PC-9 (cell line): ENCODE measurements around the gene OSBPL6. TPM values are rescaled to one million over a fixed set of nuclear protein-coding genes. Genes with fewer than 3 reads are reported as not detected.

Source experiments
- BruUV-seq: library from RNA; stranded (reverse); fragments of 400-500 nt; replicated peaks from 2 replicates; lab custom pipeline; 2021; lab: Mats Ljungman, UMichigan
- CTCF ChIA-PET: fragments of 300-600 bp; sonication (Branson Sonifier 250); formaldehyde crosslinking; loops from one replicate; lab custom pipeline; 2022; ENCODE audit warnings: antibody characterized with exemption; lab: Charles Lee
- POLR2A ChIA-PET: fragments of 300-600 bp; sonication (Branson Sonifier 250); formaldehyde crosslinking; loops from one replicate; lab custom pipeline; 2022; ENCODE audit warnings: antibody characterized with exemption; ENCODE audit not compliant: unreplicated experiment; lab: Charles Lee
- DNase-seq, 2 experiments: peaks; one replicate each; pipeline versions ENCODE4 v3.0.0 to v3.0.0-alpha.2; 2015 to 2022; ENCODE audit warnings: mixed read lengths in 1 of 2
- H2AFZ ChIP-seq: fragments of 200-600 bp; sonication (generic); 2 replicates; pipeline ENCODE4 v1.8.1; 2017; ENCODE audit warnings: antibody characterized with exemption
- H3F3A ChIP-seq: fragments of 200-600 bp; sonication (generic); 2 replicates; pipeline ENCODE4 v1.8.1; 2017; ENCODE audit warnings: antibody characterized with exemption, mild to moderate bottlenecking, low read depth; ENCODE audit not compliant: insufficient read depth
- H3K27ac ChIP-seq: fragments of 200-600 bp; sonication (generic); 2 replicates; pipeline ENCODE4 v1.6.1; 2016; ENCODE audit warnings: mixed run types
- H3K27me3 ChIP-seq: fragments of 200-600 bp; sonication (generic); 2 replicates; pipeline ENCODE4 v1.6.1; 2016; ENCODE audit warnings: low read depth, mixed run types; ENCODE audit not compliant: insufficient read depth
- H3K36me3 ChIP-seq: fragments of 200-600 bp; sonication (generic); 2 replicates; pipeline ENCODE4 v1.6.1; 2016; ENCODE audit warnings: low read depth, mixed run types
- H3K4me1 ChIP-seq: fragments of 200-600 bp; sonication (generic); replicated peaks from 2 replicates; pipeline ENCODE4 v1.6.1; 2016; ENCODE audit warnings: mixed run types; ENCODE audit not compliant: insufficient read depth
- H3K4me2 ChIP-seq: fragments of 200-600 bp; sonication (generic); 2 replicates; pipeline ENCODE4 v1.6.1; 2017; ENCODE audit warnings: mixed run types
- H3K4me3 ChIP-seq: fragments of 200-600 bp; sonication (generic); 2 replicates; pipeline ENCODE4 v1.6.1; 2016; ENCODE audit warnings: mixed run types
- H3K79me2 ChIP-seq: fragments of 200-600 bp; sonication (generic); 2 replicates; pipeline ENCODE4 v1.6.1; 2017; ENCODE audit warnings: low read depth, mixed run types
- H3K9me2 ChIP-seq: fragments of 200-600 bp; sonication (generic); 2 replicates; pipeline ENCODE4 v1.8.1; 2017; ENCODE audit warnings: mild to moderate bottlenecking; ENCODE audit not compliant: insufficient read depth
- H3K9me3 ChIP-seq: fragments of 200-600 bp; sonication (generic); 2 replicates; pipeline ENCODE4 v1.8.1; 2016; ENCODE audit warnings: low read depth; ENCODE audit not compliant: insufficient read depth
- H4K20me1 ChIP-seq: fragments of 200-600 bp; sonication (generic); 2 replicates; pipeline ENCODE4 v1.8.1; 2017; ENCODE audit not compliant: insufficient read depth
- CTCF ChIP-seq: fragments of 200-600 bp; sonication (generic); conservative IDR thresholded peaks from 2 replicates; pipeline ENCODE4 v1.6.1; 2017; ENCODE audit warnings: mixed run types, antibody characterized with exemption, mild to moderate bottlenecking, moderate library complexity
- EZH2 ChIP-seq: fragments of 200-600 bp; sonication (generic); IDR thresholded peaks from 2 replicates; pipeline ENCODE4 v1.8.0; 2017; ENCODE audit warnings: antibody characterized with exemption, low read depth
- intact Hi-C: fragments of 100-400 bp; cut with micrococcal nuclease; formaldehyde crosslinking; loops from one replicate; pipeline ENCODE4 v1.10.0; 2022; ENCODE audit not compliant: unreplicated experiment
- total RNA-seq: library from RNA; stranded (reverse); gene quantifications from 2 replicates; pipeline ENCODE4 v1.2.3, GENCODE V29; 2021

OSBPL6 gene
- total RNA-seq, 1 experiment from 2014 or later = 2.6 TPM

- Histone ChIP-seq H3K27ac (no peak overlapping the region), H3K4me2 (no peak overlapping the region), H3K9me3 (no peaks in the 10 kb centered on the region), H4K20me1 (no peaks in the 10 kb centered on the region), H3K4me1 (no peaks in the 10 kb centered on the region), H3K4me3 (no peak overlapping the region), H3K36me3 (no peaks in the 10 kb centered on the region), H3K27me3 (no peaks in the 10 kb centered on the region), H2AFZ (no peak overlapping the region), H3K9me2 (no peaks in the 10 kb centered on the region), H3F3A (no peaks in the 10 kb centered on the region), H3K79me2 (no peaks in the 10 kb centered on the region)
- TF ChIP-seq EZH2 (no peak), CTCF (no peak)
- ChIA-PET CTCF (no interaction called here), POLR2A (no interaction called here)
- no TSS peak for BruUV-seq
- intact Hi-C loops = no loop called here
- DNase-seq = no peak
Measured at GRCh38 chr2:178374865-178375264, 180.6 kb downstream of the OSBPL6 start.

GRCh38 chr2:178377046-178377445 is 182.7 kb downstream of the OSBPL6 start:
- Histone ChIP-seq H3K79me2 (no peaks in the 10 kb centered on the region), H2AFZ (no peak overlapping the region), H3F3A (no peaks in the 10 kb centered on the region), H3K36me3 (no peaks in the 10 kb centered on the region), H3K9me3 (no peaks in the 10 kb centered on the region), H3K4me2 (no peak overlapping the region), H3K9me2 (no peaks in the 10 kb centered on the region), H3K4me1 (no peaks in the 10 kb centered on the region), H3K4me3 (no peak overlapping the region), H3K27me3 (no peaks in the 10 kb centered on the region), H3K27ac (no peak overlapping the region), H4K20me1 (no peaks in the 10 kb centered on the region)
- ChIA-PET CTCF (interaction anchor here (0.5 kb wide), 1 partner anchor 23 kb away, joined by 3 read pairs; no protein-coding TSS in a partner anchor), POLR2A (no interaction called here)
- BruUV-seq = no TSS peak
- DNase-seq = no peak
- intact Hi-C loops = no loop called here
- TF ChIP-seq EZH2 (no peak), CTCF (no peak)

GRCh38 chr2:178379162-178380004 is 185.1 kb downstream of the OSBPL6 start:
- Histone ChIP-seq H3K4me2 (no peak overlapping the region), H3K27ac (no peak overlapping the region), H3K9me2 (no peaks in the 10 kb centered on the region), H3K4me3 (no peak overlapping the region), H2AFZ (no peak overlapping the region), H3K27me3 (no peaks in the 10 kb centered on the region), H4K20me1 (no peaks in the 10 kb centered on the region), H3K79me2 (no peaks in the 10 kb centered on the region), H3K36me3 (no peaks in the 10 kb centered on the region), H3F3A (no peaks in the 10 kb centered on the region), H3K9me3 (no peaks in the 10 kb centered on the region), H3K4me1 (no peaks in the 10 kb centered on the region)
- POLR2A ChIA-PET = no interaction called here
- no TSS peak for BruUV-seq
- DNase-seq = no peak
- CTCF ChIA-PET = interaction anchor here (0.6 kb wide), 1 partner anchor 170 kb away, joined by 15 read pairs; no protein-coding TSS in a partner anchor
- intact Hi-C loops = no loop called here
- TF ChIP-seq CTCF (no peak), EZH2 (no peak)
